AG04450 (cell line): Measurements from ENCODE around the gene HCN2. TPM values are rescaled to one million over a fixed set of nuclear protein-coding genes. Genes with fewer than 3 reads are reported as not detected.
"Not testable (repeated sequence)": the region's sequence is repeated elsewhere in the genome, so short reads cannot be mapped to it uniquely, and the experiment has no call there.

Experiments
- CTCF ChIA-PET: fragments of 300-600, 350-600 bp; formaldehyde crosslinking; extraction: SDS; loops from one replicate; lab custom pipeline; 2022; ENCODE audit warnings: antibody characterized with exemption, inconsistent platforms; lab: Charles Lee
- POLR2A ChIA-PET: fragments of 350-600 bp; formaldehyde crosslinking; extraction: SDS; loops from one replicate; lab custom pipeline; 2021; ENCODE audit warnings: antibody characterized with exemption, inconsistent platforms; lab: Yijun Ruan, JAX
- DNase-seq: peaks from one replicate; pipeline ENCODE4 v3.0.0-alpha.2; 2011; ENCODE audit warnings: low read depth, low spot score
- H3K27ac ChIP-seq: one replicate; pipeline ENCODE4 v1.5.1; 2012; ENCODE audit warnings: low read depth, low read length, control low read depth
- H3K27me3 ChIP-seq: one replicate; pipeline ENCODE4 v1.6.0; 2012; ENCODE audit warnings: low read length; ENCODE audit not compliant: control insufficient read depth, insufficient read depth
- H3K4me3 ChIP-seq: 2 replicates; pipeline ENCODE4 v1.5.1; 2011; ENCODE audit warnings: mild to moderate bottlenecking, low read depth, low read length, control low read depth
- H3K9me3 ChIP-seq: 2 replicates; pipeline ENCODE4 v1.5.1; 2012; ENCODE audit warnings: low read length; ENCODE audit not compliant: control insufficient read depth, insufficient read depth
- CTCF ChIP-seq: IDR thresholded peaks from 2 replicates; pipeline ENCODE4 v1.5.1; 2011; ENCODE audit warnings: low read depth, low read length, control low read depth, inconsistent platforms
- polyA plus RNA-seq: library from polyadenylated mRNA; depleted of rRNA; stranded (reverse); fragments of >200 nt; gene quantifications from 2 replicates; pipeline ENCODE4 v1.2.3, GENCODE V29; 2011

The HCN2 gene
- polyA plus RNA-seq, 1 experiment, result 0.33 TPM

GRCh38 chr19:602391-603301 lies 13.0 kb downstream of the HCN2 start:
- no peak for DNase-seq
- POLR2A ChIA-PET, result interaction anchor here (0.7 kb wide), 1 partner anchor 75 kb away, joined by 3 read pairs; no protein-coding TSS in a partner anchor
- no peak overlapping the region for H3K4me3 ChIP-seq

GRCh38 chr19:603302-603639 lies 13.6 kb downstream of the HCN2 start:
- H3K4me3 ChIP-seq, DNase-seq, CTCF ChIA-PET, H3K27me3 ChIP-seq, H3K27ac ChIP-seq: not testable (repeated sequence)
- POLR2A ChIA-PET, result interaction anchor here (0.7 kb wide), 1 partner anchor 74 kb away, joined by 3 read pairs; no protein-coding TSS in a partner anchor
- peaks cover 12% of the 10 kb centered on the region; the same call in 1 of the 2 replicates for H3K9me3 ChIP-seq

More at GRCh38 chr19:602391-603301, 13.0 kb downstream of the HCN2 start:
- Histone ChIP-seq H3K27ac (no peak overlapping the region), H3K27me3 (no peaks in the 10 kb centered on the region), H3K9me3 (peaks cover 16% of the 10 kb centered on the region; the same call in 1 of the 2 replicates)
- no peak for TF ChIP-seq CTCF
- CTCF ChIA-PET, result no interaction called here

- peaks cover 12% of the 10 kb centered on the region; the same call in 1 of the 2 replicates for H3K9me3 ChIP-seq
- CTCF ChIA-PET, H3K27me3 ChIP-seq, POLR2A ChIA-PET, H3K4me3 ChIP-seq, DNase-seq, H3K27ac ChIP-seq: not testable (repeated sequence)
Observed at GRCh38 chr19:603779-604178, 14.1 kb downstream of the HCN2 start.

GRCh38 chr19:604355-604754 lies 14.7 kb downstream of the HCN2 start:
- DNase-seq, result no peak
- CTCF ChIA-PET, result no interaction called here
- POLR2A ChIA-PET, result no interaction called here
- Histone ChIP-seq H3K4me3 (no peak overlapping the region), H3K9me3 (peaks cover 12% of the 10 kb centered on the region; the same call in 1 of the 2 replicates), H3K27me3 (no peaks in the 10 kb centered on the region), H3K27ac (no peak overlapping the region)
- no peak for TF ChIP-seq CTCF

- H3K27me3 ChIP-seq, H3K4me3 ChIP-seq, CTCF ChIA-PET, POLR2A ChIA-PET, DNase-seq, H3K27ac ChIP-seq: not testable (repeated sequence)
- peaks cover 12% of the 10 kb centered on the region; the same call in 1 of the 2 replicates for H3K9me3 ChIP-seq
Observed at GRCh38 chr19:605061-605971, 15.6 kb downstream of the HCN2 start.
